Pancreas (tissue), 10 donors: Measurements from ENCODE around the gene PCNP. TPM values are rescaled to one million over a fixed set of nuclear protein-coding genes. Genes with fewer than 3 reads are reported as not detected.
"Not testable (repeated sequence)": the region's sequence is repeated elsewhere in the genome, so short reads cannot be mapped to it uniquely, and the experiment has no call there.

Experiments used
- ATAC-seq, 4 donors: fragments of 200-7000 bp; cut with Tn5 transposase; one replicate each; pipeline versions ENCODE4 v1.8.0 to v1.9.1; 2020; ENCODE audit warnings: mild to moderate bottlenecking in 4 of 4, moderate library complexity in 4 of 4
- DNase-seq, 6 donors: peaks; one replicate each; pipeline ENCODE4 v3.0.0-alpha.2; 2020
- FAIRE-seq: peaks from 2 replicates; lab custom pipeline; 2012; peaks lifted over from hg19 to GRCh38; lab: Jason Lieb, UNC
- H3K27ac ChIP-seq, 4 donors: fragments of 200-600 bp; sonication (generic); 1 replicate in 3 of 4; 2 replicates in 1 of 4; pipeline versions ENCODE4 v1.5.0 to v1.8.0; 2020
- H3K27me3 ChIP-seq, 4 donors: fragments of 200-600 bp; one replicate each; pipeline ENCODE4 v1.8.0; 2021
- H3K36me3 ChIP-seq, 3 donors: fragments of 200-600 bp; sonication (generic) in 1 of 3; one replicate each; pipeline versions ENCODE4 v1.5.0 to v1.8.0; 2020 to 2021
- H3K4me1 ChIP-seq, 3 donors: fragments of 200-600 bp; one replicate each; pipeline ENCODE4 v1.8.0; 2021
- H3K4me3 ChIP-seq, 4 donors: fragments of 200-600 bp; sonication (generic) in 2 of 4; one replicate each; pipeline versions ENCODE4 v1.5.0 to v1.8.0; 2020 to 2021
- H3K9me3 ChIP-seq, 4 donors: fragments of 200-600 bp; one replicate each; pipeline ENCODE4 v1.8.0; 2021
- WGBS, 2 donors: extraction: QIAGEN DNeasy Blood & Tissue Kit; methylation state at CpG; one replicate each; pipeline ENCODE4 v1.1.7; 2013; 5-methylcytosine and 5-hydroxymethylcytosine counted together
- intact Hi-C, 3 donors: fragments of 100-400 bp; cut with DNase I; formaldehyde crosslinking; loops; one replicate each; pipeline versions ENCODE4 v1.11.1 to v1.14.2; 2022
- polyA plus RNA-seq, 2 donors: library from polyadenylated mRNA; stranded (reverse); fragments of 200-250 nt; gene quantifications; one replicate each; pipeline ENCODE4 v1.2.3, GENCODE V29; 2013
- total RNA-seq, 6 donors: library from RNA; stranded (reverse); fragmentation: NEBNext Ultra II Directional in 4 of 6; extraction: Animal tissue kit (Norgen Biotek cat#: 25700) in 4 of 6; gene quantifications; one replicate each; pipeline versions ENCODE4 v1.2.1 to v1.2.4, GENCODE V29; 2021 to 2023
- TF ChIP-seq, protein P1 (sequence below), 4 donors: fragments of 200-600 bp; sonication (generic) in 3 of 4; IDR thresholded peaks; one replicate each; pipeline versions ENCODE4 v1.5.0 to v1.8.0; 2021; ENCODE audit warnings: antibody characterized with exemption in 4 of 4
- donor health status: healthy with polysubstance abuse.
- donor health status: DM: no; HTN: no; CAD: no; lungs with moderate emphysema.
- donor health status: DM: no; HTN: no; CAD: no.
- donor health status: control.
- donor health status: control.
- donor health status: Bipolar disorder and iron deficiency.
- donor health status: DM: yes; HTN: yes; CAD: no.
- donor health status: DM: no; HTN: no; CAD: no.
- donor health status: DM: no; HTN: no; CAD: no.
- donor health status: DM: yes; HTN: yes; CAD: no.

PCNP gene
- total and polyA plus RNA-seq, 8 donors, result 35.5 to 71.2 (median 65.0) TPM

DNA sequence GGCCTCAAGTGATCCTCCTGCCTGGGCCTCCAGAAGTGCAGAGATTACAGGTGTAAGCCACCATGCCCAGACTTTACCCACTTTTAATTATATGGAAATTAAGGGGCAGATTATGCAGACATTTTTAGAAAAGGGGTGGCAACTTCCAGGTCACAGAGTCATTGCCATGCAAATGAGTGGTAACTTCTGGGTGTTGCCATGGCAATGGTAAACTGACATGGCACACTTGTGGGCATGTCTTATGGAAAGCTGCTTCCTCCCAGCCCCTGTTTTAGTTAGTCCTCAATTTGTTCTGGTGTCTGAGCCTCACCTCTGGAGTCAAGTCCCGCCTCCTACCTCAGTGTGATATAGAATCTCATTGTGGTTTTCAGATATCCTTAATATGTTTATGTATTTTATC lies 49.7 kb downstream of the PCNP start:
- no peak overlapping the region for H3K27ac ChIP-seq
- ATAC-seq, result no peak
- H3K9me3 ChIP-seq, result no peaks in the 10 kb centered on the region
- H3K36me3 ChIP-seq, result no peaks in the 10 kb centered on the region
- H3K4me1 ChIP-seq, result no peaks in the 10 kb centered on the region
- DNase-seq, result no peak
- intact Hi-C loops, result no loop called here
- H3K4me3 ChIP-seq, result no peak overlapping the region
- no peak for FAIRE-seq
- WGBS, 2 donors, result 94% methylated on average over 1 of the region's 1 CpG
- TF ChIP-seq, protein P1, sequence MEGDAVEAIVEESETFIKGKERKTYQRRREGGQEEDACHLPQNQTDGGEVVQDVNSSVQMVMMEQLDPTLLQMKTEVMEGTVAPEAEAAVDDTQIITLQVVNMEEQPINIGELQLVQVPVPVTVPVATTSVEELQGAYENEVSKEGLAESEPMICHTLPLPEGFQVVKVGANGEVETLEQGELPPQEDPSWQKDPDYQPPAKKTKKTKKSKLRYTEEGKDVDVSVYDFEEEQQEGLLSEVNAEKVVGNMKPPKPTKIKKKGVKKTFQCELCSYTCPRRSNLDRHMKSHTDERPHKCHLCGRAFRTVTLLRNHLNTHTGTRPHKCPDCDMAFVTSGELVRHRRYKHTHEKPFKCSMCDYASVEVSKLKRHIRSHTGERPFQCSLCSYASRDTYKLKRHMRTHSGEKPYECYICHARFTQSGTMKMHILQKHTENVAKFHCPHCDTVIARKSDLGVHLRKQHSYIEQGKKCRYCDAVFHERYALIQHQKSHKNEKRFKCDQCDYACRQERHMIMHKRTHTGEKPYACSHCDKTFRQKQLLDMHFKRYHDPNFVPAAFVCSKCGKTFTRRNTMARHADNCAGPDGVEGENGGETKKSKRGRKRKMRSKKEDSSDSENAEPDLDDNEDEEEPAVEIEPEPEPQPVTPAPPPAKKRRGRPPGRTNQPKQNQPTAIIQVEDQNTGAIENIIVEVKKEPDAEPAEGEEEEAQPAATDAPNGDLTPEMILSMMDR (IDR thresholded peaks at IDR 0.05), result no peak
- no peaks in the 10 kb centered on the region for H3K27me3 ChIP-seq

- no peaks in the 10 kb centered on the region for H3K36me3 ChIP-seq
- ATAC-seq, result no peak
- TF ChIP-seq, protein P1 (IDR thresholded peaks at IDR 0.05), result no peak
- intact Hi-C loops, result no loop called here
- H3K27me3 ChIP-seq, result no peaks in the 10 kb centered on the region
- no peak overlapping the region for H3K27ac ChIP-seq
- WGBS, 2 donors, result 65 to 78% methylated on average over 2 of the region's 2 CpGs
- no peak overlapping the region for H3K4me3 ChIP-seq
- no peaks in the 10 kb centered on the region for H3K4me1 ChIP-seq
- no peak for DNase-seq
- FAIRE-seq, result no peak
- no peaks in the 10 kb centered on the region for H3K9me3 ChIP-seq
Observed at GRCh38 chr3:101624857-101625256, 50.9 kb downstream of the PCNP start.

GRCh38 chr3:101625879-101626278 lies 51.9 kb downstream of the PCNP start:
- no peaks in the 10 kb centered on the region for H3K4me1 ChIP-seq
- no peak for ATAC-seq
- H3K4me3 ChIP-seq, result no peak overlapping the region
- no peaks in the 10 kb centered on the region for H3K9me3 ChIP-seq
- 72 to 85% methylated on average over 2 of the region's 2 CpGs for WGBS, 2 donors
- DNase-seq, result no peak
- intact Hi-C loops, result no loop called here
- no peak for FAIRE-seq
- TF ChIP-seq, protein P1 (IDR thresholded peaks at IDR 0.05), result no peak
- H3K27me3 ChIP-seq, result no peaks in the 10 kb centered on the region
- no peak overlapping the region for H3K27ac ChIP-seq
- no peaks in the 10 kb centered on the region for H3K36me3 ChIP-seq

DNA sequence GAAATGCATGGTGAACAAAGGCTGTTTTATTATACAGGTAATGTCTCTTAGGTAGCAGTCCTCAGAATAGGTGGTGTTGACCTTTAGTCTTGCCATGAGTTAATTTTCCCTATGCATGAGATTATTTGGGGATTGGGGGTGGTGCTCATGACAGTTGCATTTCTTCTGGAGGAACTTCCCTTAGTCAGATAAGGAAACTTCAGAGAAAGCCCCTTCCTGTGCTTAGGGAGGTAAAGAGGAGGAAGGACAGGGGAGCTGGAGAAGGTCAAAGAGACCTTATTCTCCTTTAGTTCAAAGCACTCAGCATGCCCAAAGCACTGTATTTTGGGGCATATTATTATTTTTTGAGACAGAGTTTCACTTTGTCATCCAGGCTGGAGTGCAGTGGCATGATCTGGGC lies 55.2 kb downstream of the PCNP start:
- intact Hi-C loops, result no loop called here
- FAIRE-seq, result no peak
- Histone ChIP-seq H3K27ac (no peak overlapping the region), H3K9me3 (no peaks in the 10 kb centered on the region), H3K4me3 (no peak overlapping the region), H3K27me3 (no peaks in the 10 kb centered on the region), H3K36me3 (no peaks in the 10 kb centered on the region), H3K4me1 (no peaks in the 10 kb centered on the region)
- TF ChIP-seq, protein P1 (IDR thresholded peaks at IDR 0.05), result no peak
- no peak for DNase-seq
- no peak for ATAC-seq

DNA sequence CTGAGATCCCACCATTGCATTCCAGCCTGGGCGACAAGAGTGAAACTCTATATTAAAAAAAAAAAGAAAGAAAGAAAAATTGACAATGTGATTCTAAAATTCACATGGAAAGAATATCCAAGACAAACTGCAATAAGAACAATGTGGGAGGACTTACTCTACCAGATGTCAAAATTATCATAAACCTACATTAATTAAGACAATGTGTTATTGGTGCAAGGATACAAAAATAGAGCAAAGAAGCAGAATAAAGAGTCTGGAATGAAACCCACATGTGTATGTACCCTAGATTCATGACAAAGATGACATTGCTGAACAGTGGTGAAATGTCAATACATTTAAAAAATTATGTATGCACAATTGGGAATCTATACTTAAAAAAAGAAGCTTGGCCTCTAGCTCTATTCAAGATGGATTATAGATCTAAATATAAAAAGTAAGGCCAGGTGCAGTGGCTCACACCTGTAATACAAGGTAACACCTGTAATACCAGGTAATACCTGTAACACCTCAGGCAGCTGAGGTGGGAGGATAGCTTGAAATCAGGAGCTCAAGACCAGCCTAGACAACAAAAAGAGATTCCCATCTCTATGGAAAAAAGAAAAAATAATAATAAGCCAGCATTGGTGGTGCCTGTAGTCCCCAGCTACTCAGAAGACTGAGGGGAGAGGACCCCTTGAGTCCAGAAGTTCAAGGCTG lies 57.3 kb downstream of the PCNP start:
- FAIRE-seq (no peak), ATAC-seq (no peak), DNase-seq (no peak)
- intact Hi-C loops, result no loop called here
- TF ChIP-seq, protein P1 (IDR thresholded peaks at IDR 0.05), result no peak
- Histone ChIP-seq H3K4me1 (no peaks in the 10 kb centered on the region), H3K27ac (no peak overlapping the region), H3K27me3 (no peaks in the 10 kb centered on the region), H3K9me3 (no peaks in the 10 kb centered on the region), H3K4me3 (no peak overlapping the region), H3K36me3 (no peaks in the 10 kb centered on the region)
- 77 to 82% methylated on average over 1 of the region's 1 CpG for WGBS, 2 donors

- ATAC-seq, FAIRE-seq, H3K4me3 ChIP-seq, H3K27ac ChIP-seq, H3K36me3 ChIP-seq, H3K9me3 ChIP-seq, H3K4me1 ChIP-seq, DNase-seq, intact Hi-C loops, H3K27me3 ChIP-seq: not testable (repeated sequence)
- WGBS, 2 donors, result 50 to 51% methylated on average over 8 of the region's 8 CpGs
Observed at GRCh38 chr3:101631959-101632358, 58.0 kb downstream of the PCNP start.
